Testis (tissue), 2 donors: ENCODE results near the gene TMA7B.

Experiments
- POLR2A ChIP-seq: fragments of 450-650 bp; IDR thresholded peaks from one replicate; pipeline ENCODE4 v1.6.1; 2017; ENCODE audit warnings: antibody characterized with exemption, mild to moderate bottlenecking, moderate library complexity
- TF ChIP-seq, protein P1 (sequence below), 3 experiments: fragments of 450-650 bp in 2 of 3; fragments of 200-600 bp in 1 of 3; sonication (generic) in 1 of 3; IDR thresholded peaks; one replicate each; pipeline ENCODE4 v1.5.1; 2016 to 2019; ENCODE audit warnings: antibody characterized with exemption in 3 of 3, mild to moderate bottlenecking in 2 of 3, moderate library complexity in 1 of 3

- TF ChIP-seq POLR2A, result no peak
- TF ChIP-seq, protein P1, sequence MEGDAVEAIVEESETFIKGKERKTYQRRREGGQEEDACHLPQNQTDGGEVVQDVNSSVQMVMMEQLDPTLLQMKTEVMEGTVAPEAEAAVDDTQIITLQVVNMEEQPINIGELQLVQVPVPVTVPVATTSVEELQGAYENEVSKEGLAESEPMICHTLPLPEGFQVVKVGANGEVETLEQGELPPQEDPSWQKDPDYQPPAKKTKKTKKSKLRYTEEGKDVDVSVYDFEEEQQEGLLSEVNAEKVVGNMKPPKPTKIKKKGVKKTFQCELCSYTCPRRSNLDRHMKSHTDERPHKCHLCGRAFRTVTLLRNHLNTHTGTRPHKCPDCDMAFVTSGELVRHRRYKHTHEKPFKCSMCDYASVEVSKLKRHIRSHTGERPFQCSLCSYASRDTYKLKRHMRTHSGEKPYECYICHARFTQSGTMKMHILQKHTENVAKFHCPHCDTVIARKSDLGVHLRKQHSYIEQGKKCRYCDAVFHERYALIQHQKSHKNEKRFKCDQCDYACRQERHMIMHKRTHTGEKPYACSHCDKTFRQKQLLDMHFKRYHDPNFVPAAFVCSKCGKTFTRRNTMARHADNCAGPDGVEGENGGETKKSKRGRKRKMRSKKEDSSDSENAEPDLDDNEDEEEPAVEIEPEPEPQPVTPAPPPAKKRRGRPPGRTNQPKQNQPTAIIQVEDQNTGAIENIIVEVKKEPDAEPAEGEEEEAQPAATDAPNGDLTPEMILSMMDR (IDR thresholded peaks at IDR 0.05), result no peak
Observed at GRCh38 chr22:39927544-39927943, 32.7 kb upstream of the TMA7B start.
